Measurements from ENCODE around the gene GLYATL1. TPM values are rescaled to one million over a fixed set of nuclear protein-coding genes. Genes with fewer than 3 reads are reported as not detected.

The GLYATL1 gene
- total RNA-seq, 1 experiment from 2014 or later, result not detected

DNA sequence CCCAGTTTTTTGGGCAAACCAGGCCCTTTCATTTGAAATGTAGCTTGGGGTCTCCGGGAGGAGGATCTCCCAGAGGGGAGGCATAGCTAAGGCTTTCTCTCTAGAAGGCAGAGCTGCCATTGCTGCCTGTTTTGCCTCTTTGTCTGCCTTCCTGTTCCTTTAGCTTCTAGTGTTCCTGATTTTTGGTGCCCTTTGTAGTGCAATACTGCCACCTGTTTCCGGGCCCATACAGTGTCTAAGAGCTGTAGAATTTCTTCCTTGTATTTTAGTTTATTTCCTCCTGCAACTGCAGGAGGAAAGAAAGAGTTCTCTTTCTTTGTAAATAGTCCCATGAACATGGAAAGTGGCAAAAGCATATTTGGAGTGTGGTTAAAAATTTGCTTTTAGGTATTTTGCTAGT is 19.3 kb upstream of the GLYATL1 start:
- TF ChIP-seq POLR2AphosphoS5 (IDR thresholded peaks at IDR 0.05; ENCODE audit: low read depth, low read length), result no peak
- TF ChIP-seq, protein P1, sequence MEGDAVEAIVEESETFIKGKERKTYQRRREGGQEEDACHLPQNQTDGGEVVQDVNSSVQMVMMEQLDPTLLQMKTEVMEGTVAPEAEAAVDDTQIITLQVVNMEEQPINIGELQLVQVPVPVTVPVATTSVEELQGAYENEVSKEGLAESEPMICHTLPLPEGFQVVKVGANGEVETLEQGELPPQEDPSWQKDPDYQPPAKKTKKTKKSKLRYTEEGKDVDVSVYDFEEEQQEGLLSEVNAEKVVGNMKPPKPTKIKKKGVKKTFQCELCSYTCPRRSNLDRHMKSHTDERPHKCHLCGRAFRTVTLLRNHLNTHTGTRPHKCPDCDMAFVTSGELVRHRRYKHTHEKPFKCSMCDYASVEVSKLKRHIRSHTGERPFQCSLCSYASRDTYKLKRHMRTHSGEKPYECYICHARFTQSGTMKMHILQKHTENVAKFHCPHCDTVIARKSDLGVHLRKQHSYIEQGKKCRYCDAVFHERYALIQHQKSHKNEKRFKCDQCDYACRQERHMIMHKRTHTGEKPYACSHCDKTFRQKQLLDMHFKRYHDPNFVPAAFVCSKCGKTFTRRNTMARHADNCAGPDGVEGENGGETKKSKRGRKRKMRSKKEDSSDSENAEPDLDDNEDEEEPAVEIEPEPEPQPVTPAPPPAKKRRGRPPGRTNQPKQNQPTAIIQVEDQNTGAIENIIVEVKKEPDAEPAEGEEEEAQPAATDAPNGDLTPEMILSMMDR (IDR thresholded peaks at IDR 0.05), result no peak
- no peak for TF ChIP-seq TCF7L2 (IDR thresholded peaks at IDR 0.05; ENCODE audit: low read depth, low read length)
- no peak for TF ChIP-seq SIN3A (IDR thresholded peaks at IDR 0.05; ENCODE audit: borderline replicate concordance, insufficient read depth, low read depth, low read length)
- TF ChIP-seq, protein P2, sequence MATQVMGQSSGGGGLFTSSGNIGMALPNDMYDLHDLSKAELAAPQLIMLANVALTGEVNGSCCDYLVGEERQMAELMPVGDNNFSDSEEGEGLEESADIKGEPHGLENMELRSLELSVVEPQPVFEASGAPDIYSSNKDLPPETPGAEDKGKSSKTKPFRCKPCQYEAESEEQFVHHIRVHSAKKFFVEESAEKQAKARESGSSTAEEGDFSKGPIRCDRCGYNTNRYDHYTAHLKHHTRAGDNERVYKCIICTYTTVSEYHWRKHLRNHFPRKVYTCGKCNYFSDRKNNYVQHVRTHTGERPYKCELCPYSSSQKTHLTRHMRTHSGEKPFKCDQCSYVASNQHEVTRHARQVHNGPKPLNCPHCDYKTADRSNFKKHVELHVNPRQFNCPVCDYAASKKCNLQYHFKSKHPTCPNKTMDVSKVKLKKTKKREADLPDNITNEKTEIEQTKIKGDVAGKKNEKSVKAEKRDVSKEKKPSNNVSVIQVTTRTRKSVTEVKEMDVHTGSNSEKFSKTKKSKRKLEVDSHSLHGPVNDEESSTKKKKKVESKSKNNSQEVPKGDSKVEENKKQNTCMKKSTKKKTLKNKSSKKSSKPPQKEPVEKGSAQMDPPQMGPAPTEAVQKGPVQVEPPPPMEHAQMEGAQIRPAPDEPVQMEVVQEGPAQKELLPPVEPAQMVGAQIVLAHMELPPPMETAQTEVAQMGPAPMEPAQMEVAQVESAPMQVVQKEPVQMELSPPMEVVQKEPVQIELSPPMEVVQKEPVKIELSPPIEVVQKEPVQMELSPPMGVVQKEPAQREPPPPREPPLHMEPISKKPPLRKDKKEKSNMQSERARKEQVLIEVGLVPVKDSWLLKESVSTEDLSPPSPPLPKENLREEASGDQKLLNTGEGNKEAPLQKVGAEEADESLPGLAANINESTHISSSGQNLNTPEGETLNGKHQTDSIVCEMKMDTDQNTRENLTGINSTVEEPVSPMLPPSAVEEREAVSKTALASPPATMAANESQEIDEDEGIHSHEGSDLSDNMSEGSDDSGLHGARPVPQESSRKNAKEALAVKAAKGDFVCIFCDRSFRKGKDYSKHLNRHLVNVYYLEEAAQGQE (IDR thresholded peaks at IDR 0.05; ENCODE audit: insufficient read depth in 1 of 2, low read depth in 2 of 2, low read length in 1 of 2), result no peak
- ChIA-PET POLR2A (no interaction called here), CTCF (no interaction called here)
- DNase-seq (ENCODE audit: low read depth, low spot score) (no peak), ATAC-seq (no peak)
- Histone ChIP-seq H3K9me3 (ENCODE audit: control insufficient read depth, insufficient read depth, low read depth, low read length) (no peaks in the 10 kb centered on the region), H3K36me3 (ENCODE audit: control insufficient read depth, insufficient read depth, low read length) (no peaks in the 10 kb centered on the region), H3K27me3 (ENCODE audit: control insufficient read depth, insufficient read depth, low read length) (no peaks in the 10 kb centered on the region), H3K4me1 (ENCODE audit: control insufficient read depth, insufficient read depth, low read length) (no peaks in the 10 kb centered on the region), H3K27ac (ENCODE audit: low read length) (no peak overlapping the region), H3K4me3 (ENCODE audit: low read depth in 2 of 2, low read length in 2 of 2) (no peak overlapping the region)
- in situ Hi-C loops (cut with HindIII; ENCODE audit: low pct_unique_long_range_greater_than_20kb, low sequenced_read_pairs), result no loop called here
- BruUV-seq (replicated peaks), result no TSS peak
- intact Hi-C loops (cut with micrococcal nuclease; ENCODE audit: unreplicated experiment), result no loop called here

DNA sequence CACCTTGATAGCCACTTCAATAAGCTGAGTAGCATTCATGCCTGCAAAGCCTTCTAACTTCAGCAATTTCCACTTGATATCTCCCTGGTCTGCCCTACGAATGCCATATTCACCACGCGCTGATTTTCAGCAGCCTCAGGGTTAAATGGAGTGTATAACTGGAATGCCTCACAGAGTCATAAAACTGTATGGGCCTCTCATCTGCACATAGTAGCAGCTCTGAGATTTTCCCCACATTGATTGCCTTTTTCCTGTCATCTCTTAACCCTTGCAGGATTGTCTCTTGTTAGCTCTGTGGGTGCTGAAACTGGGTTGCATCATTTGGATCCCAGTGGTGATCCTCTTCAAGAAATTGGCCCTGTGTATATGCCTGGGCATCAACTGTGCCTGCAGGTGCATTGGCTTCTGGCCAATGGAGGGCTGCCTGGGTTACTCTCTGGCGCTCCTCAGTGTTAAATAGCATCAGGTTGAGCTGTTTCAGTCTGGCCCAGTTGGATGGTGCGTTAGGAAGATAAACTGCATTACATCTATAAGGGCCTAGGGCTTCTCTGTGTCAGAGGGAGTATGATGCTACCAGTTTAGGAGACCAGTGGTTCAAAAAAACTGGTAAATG is 17.4 kb upstream of the GLYATL1 start:
- intact Hi-C loops (cut with micrococcal nuclease; ENCODE audit: unreplicated experiment), result no loop called here
- no peak for TF ChIP-seq TCF7L2 (IDR thresholded peaks at IDR 0.05; ENCODE audit: low read depth, low read length)
- TF ChIP-seq, protein P1 (IDR thresholded peaks at IDR 0.05), result no peak
- TF ChIP-seq, protein P2 (IDR thresholded peaks at IDR 0.05; ENCODE audit: insufficient read depth in 1 of 2, low read depth in 2 of 2, low read length in 1 of 2), result no peak
- no peak for TF ChIP-seq POLR2AphosphoS5 (IDR thresholded peaks at IDR 0.05; ENCODE audit: low read depth, low read length)
- TF ChIP-seq SIN3A (IDR thresholded peaks at IDR 0.05; ENCODE audit: borderline replicate concordance, insufficient read depth, low read depth, low read length), result no peak
- ChIA-PET CTCF (no interaction called here), POLR2A (no interaction called here)
- no peaks in the 10 kb centered on the region for H3K36me3 ChIP-seq (ENCODE audit: control insufficient read depth, insufficient read depth, low read length)
- no peak overlapping the region for H3K27ac ChIP-seq (ENCODE audit: low read length)
- no peaks in the 10 kb centered on the region; the same call in 1 of the 2 replicates for H3K27me3 ChIP-seq (ENCODE audit: control insufficient read depth, insufficient read depth, low read length)
- no peak overlapping the region for H3K4me3 ChIP-seq (ENCODE audit: low read depth in 2 of 2, low read length in 2 of 2)
- BruUV-seq (replicated peaks), result no TSS peak
- DNase-seq (ENCODE audit: low read depth, low spot score) (no peak), ATAC-seq (no peak)
- in situ Hi-C loops (cut with HindIII; ENCODE audit: low pct_unique_long_range_greater_than_20kb, low sequenced_read_pairs), result no loop called here
- H3K9me3 ChIP-seq (ENCODE audit: control insufficient read depth, insufficient read depth, low read depth, low read length), result no peaks in the 10 kb centered on the region
- H3K4me1 ChIP-seq (ENCODE audit: control insufficient read depth, insufficient read depth, low read length), result no peaks in the 10 kb centered on the region
